Loucy (cell line): ENCODE results near the gene COX19.

Experiments used
- CTCF ChIP-seq: fragments of 200-600 bp; sonication (generic); conservative IDR thresholded peaks from 2 replicates; pipeline ENCODE4 v1.5.1; 2014; ENCODE audit warnings: mild to moderate bottlenecking, antibody characterized with exemption, low read length
- EZH2phosphoT487 ChIP-seq: fragments of 200-600 bp; IDR thresholded peaks from 2 replicates; pipeline ENCODE4 v1.6.1; 2018; ENCODE audit warnings: antibody characterized with exemption, mild to moderate bottlenecking, moderate library complexity, borderline replicate concordance

- TF ChIP-seq CTCF, result no peak
- TF ChIP-seq EZH2phosphoT487, result no peak
These were observed 24.0 kb upstream of the COX19 start for GRCh38 chr7:999149-999879.
